Activated CD4-positive, alpha-beta T cell treated with anti-CD3 and anti-CD28 coated beads, Interleukin-2, amount 10 ng/mL, durations not matched to agents 24 days and 14 days (primary cell): ENCODE results near the gene KIF2A. TPM values are rescaled to one million over a fixed set of nuclear protein-coding genes. Genes with fewer than 3 reads are reported as not detected.

Experiments used
- DNase-seq: peaks from one replicate; pipeline ENCODE4 v3.0.0; 2022
- H3K27ac Mint-ChIP-seq: one replicate; pipeline ENCODE4 v1.8.0; 2022; ENCODE audit warnings: mild to moderate bottlenecking, mixed read lengths
- H3K27me3 Mint-ChIP-seq: one replicate; pipeline ENCODE4 v1.8.0; 2022; ENCODE audit warnings: mixed read lengths
- H3K36me3 Mint-ChIP-seq: one replicate; pipeline ENCODE4 v1.8.0; 2022; ENCODE audit warnings: low read depth, mild to moderate bottlenecking, mixed read lengths
- H3K4me1 Mint-ChIP-seq: one replicate; pipeline ENCODE4 v1.8.0; 2021; ENCODE audit warnings: mixed read lengths
- H3K4me3 Mint-ChIP-seq: one replicate; pipeline ENCODE4 v1.8.0; 2022; ENCODE audit warnings: mild to moderate bottlenecking, moderate library complexity, mixed read lengths
- H3K9me3 Mint-ChIP-seq: one replicate; pipeline ENCODE4 v1.8.0; 2021; ENCODE audit warnings: mixed read lengths
- intact Hi-C: fragments of 100-400 bp; cut with micrococcal nuclease; formaldehyde crosslinking; loops from one replicate; pipeline ENCODE4 v1.15.1; 2023
- total RNA-seq: library from RNA; stranded (reverse); gene quantifications from 2 replicates; pipeline ENCODE4 v1.2.3, GENCODE V29; 2022

Gene KIF2A
- total RNA-seq, 1 donor from 2014 or later: 238 TPM

DNA sequence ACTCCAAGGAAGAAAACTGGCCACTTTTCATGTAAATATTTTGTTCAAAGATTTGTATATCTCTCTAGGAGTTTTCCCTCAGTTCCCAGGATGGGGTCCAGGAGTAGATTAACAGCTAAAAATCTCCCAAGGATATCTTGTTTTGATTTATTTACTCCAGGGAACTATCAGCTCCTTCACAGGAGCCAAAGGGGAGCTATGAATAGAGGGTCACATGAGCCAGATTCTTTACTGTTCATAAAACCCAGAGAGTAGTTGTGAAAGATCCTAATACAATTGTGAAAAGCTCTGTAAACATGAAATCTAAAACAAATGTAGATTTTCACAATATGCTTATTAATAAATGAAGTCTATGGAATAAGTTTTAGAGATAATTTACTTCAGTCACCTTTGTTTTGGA lies 80.8 kb downstream of the KIF2A start:
- Mint-ChIP-seq H3K4me1 (peaks cover 7% of the 10 kb centered on the region), H3K27ac (no peak overlapping the region), H3K9me3 (no peaks in the 10 kb centered on the region), H3K27me3 (no peaks in the 10 kb centered on the region), H3K4me3 (no peak overlapping the region), H3K36me3 (peaks cover 49% of the 10 kb centered on the region)
- DNase-seq: no peak
- intact Hi-C loops: no loop called here

DNA sequence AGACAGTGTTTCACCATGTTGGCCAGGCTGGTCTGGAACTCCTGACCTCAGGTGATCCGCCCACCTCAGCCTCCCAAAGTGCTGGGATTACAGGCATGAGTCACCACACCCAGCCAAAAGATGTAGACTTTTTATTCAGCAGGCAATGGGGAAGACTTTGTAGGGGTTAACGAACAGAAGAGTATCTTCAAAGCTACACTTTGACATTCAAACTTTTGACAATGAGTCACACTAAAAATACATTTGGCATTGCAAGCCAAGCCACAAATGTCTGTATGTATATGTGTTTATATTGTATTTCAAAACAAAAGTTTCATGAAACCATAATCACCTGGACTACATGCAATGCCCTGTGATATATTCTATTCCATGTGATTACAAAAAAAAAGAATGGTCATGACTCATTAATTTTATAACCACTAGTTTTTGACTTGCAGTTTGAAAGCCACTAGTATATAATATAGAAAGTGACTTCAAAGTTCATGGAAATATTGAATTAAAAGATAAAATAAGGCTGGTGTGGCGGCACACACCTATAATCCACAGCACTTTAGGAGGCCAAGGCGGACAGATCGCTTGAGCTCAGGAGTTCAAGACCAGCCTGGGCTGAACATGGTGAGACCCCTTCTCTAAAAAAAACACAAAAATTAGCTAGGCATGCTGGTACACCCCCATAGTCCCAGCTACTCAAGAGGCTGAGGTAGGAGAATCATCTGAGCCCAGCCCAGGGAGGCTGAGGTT lies 89.4 kb downstream of the KIF2A start:
- Mint-ChIP-seq H3K9me3 (no peaks in the 10 kb centered on the region), H3K36me3 (peaks cover 76% of the 10 kb centered on the region), H3K27me3 (no peaks in the 10 kb centered on the region), H3K4me3 (no peak overlapping the region), H3K27ac (peak overlapping the region; percentile 86), H3K4me1 (peaks cover 28% of the 10 kb centered on the region)
- DNase-seq: no peak
- intact Hi-C loops: loop anchor here (1.0 to 2.0 kb wide), 2 partner anchors 8 to 111 kb away; partner anchors contain the start of gene DIMT1

DNA sequence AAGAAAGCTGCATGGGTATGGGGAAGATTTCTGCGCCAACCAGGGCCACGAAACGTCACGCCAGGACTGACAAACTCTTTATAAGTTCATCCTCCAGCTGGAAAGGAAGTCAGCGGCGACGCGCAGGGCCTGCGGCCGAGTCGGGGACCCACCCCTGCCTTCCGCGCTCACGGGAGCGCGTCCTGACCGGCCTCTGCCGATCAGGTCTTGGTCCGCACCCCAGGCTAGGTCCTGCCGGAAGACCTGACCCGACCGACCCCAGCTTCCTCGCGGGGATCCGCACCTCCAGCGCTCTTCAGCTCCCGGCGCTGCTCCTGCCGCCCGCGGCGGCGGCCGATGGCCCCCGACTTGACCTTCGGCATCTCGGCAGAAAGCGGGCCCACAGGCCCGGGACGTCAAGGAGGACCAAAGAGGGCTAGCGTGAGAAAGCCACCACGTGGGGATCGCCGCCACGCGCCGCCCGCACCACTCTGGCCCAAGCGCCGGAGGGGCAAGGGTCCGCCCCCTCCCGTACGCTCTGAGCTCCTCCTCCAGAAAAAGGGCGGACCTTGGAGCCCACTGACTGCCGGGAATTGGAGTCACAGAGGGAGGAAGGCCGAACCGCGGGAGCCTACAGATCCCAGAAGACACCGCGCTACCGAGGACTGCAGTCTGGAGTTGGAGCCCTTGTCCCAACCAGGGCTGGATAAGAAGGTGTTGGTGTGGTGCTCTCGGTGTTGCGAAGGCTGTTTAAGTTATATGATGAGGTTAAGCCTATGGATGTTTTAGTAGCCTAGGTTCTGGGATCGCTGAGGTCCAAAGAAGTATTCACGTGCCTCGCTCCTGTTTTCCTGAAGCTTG lies 97.6 kb downstream of the KIF2A start, which contains the start of gene DIMT1:
Gene DIMT1, minus strand, starts transcription at position 495 of the 840 bp plus-strand sequence. Its CDS starts 133 bp downstream, at position 362.
- H3K9me3 Mint-ChIP-seq: no peaks in the 10 kb centered on the region
- H3K4me1 Mint-ChIP-seq: peaks cover 31% of the 10 kb centered on the region
- no peaks in the 10 kb centered on the region for H3K27me3 Mint-ChIP-seq
- H3K27ac Mint-ChIP-seq: peak within 1 kb of the TSS; percentile 91
- intact Hi-C loops: loop anchor here (1.0 to 5.0 kb wide), 5 partner anchors 8 to 181 kb away; partner anchors contain the start of gene IPO11
- H3K36me3 Mint-ChIP-seq: peaks cover 30% of the 10 kb centered on the region
- DNase-seq: peak; percentile 98
- H3K4me3 Mint-ChIP-seq: peak within 1 kb of the TSS; percentile 90

DNA sequence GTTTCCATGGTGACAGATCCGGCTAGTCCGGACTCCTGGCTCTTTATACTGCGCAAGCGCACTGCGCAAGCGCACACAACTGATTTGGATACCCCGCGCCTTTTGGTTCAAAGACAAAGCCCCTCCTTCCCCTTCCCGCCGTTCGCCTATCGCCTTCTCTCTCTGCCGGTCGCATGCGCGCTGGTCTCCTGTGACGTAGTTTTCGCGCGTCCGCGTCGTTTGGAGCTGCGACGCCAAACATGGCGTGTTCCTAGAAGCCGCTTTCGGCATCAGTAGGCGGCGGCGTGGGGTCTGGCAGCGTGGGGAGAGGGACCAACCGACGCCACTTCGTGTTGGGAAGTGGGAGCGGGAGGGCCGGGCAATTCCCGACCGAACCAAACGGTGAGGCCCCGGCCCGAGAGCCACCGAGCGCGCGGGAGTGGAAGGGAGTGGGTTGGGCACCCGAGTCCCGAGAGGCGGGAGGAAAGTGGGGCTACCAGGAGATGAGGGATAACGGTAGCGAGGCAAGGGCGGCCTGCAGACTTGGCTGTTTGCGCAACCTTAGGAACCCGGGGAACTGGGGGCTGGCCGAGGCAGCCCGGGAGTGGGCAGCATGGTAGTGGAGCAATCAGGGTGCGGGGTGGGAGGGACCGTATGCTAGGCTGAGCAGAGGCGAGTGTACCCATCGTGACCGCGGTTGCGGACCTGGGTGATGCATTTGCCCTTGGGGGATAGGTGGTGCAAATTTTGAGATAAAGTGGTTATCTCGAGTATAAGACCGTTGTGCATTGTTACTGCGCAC lies 106.7 kb downstream of the KIF2A start, which contains the start of gene IPO11:
Gene IPO11, plus strand, starts transcription at position 215 of the 781 bp plus-strand sequence. CDS start 24,517 bp downstream, outside the sequence.
- peaks cover 20% of the 10 kb centered on the region for H3K4me1 Mint-ChIP-seq
- peak within 1 kb of the TSS; percentile 93 for H3K4me3 Mint-ChIP-seq
- peak; percentile 100 for DNase-seq
- peaks cover 3% of the 10 kb centered on the region for H3K36me3 Mint-ChIP-seq
- H3K27me3 Mint-ChIP-seq: peaks cover 9% of the 10 kb centered on the region
- no peaks in the 10 kb centered on the region for H3K9me3 Mint-ChIP-seq
- intact Hi-C loops: loop anchor here (1.0 to 5.0 kb wide), 3 partner anchors 8 to 1467 kb away; partner anchors contain the start of genes ERCC8, NDUFAF2 and ZSWIM6
- H3K27ac Mint-ChIP-seq: peak within 1 kb of the TSS; percentile 95

DNA sequence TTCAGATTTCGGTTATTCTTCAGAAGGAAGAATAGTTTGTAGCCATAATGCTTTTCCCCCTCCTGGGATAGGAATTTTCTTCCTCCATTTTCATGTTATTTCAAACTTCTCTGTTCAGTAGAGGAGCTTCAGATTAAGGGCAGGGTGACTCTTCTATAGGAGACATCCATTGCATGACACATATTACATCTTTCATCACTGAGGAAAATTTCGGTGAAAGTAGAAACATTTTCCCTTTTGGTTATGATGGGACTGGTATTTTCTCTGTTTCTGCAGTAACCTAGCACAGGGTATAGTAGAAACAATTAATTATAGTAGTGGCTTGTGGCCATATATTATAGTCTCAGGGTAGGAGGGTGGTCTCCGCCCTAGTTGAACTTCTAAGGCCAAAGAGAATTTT lies 107.7 kb downstream of the KIF2A start:
- peak overlapping the region; percentile 95 for H3K27ac Mint-ChIP-seq
- intact Hi-C loops: loop anchor here (5.0 kb wide), 1 partner anchor 1081 kb away; the partner anchor contains the start of gene ZSWIM6
- H3K9me3 Mint-ChIP-seq: no peaks in the 10 kb centered on the region

DNA sequence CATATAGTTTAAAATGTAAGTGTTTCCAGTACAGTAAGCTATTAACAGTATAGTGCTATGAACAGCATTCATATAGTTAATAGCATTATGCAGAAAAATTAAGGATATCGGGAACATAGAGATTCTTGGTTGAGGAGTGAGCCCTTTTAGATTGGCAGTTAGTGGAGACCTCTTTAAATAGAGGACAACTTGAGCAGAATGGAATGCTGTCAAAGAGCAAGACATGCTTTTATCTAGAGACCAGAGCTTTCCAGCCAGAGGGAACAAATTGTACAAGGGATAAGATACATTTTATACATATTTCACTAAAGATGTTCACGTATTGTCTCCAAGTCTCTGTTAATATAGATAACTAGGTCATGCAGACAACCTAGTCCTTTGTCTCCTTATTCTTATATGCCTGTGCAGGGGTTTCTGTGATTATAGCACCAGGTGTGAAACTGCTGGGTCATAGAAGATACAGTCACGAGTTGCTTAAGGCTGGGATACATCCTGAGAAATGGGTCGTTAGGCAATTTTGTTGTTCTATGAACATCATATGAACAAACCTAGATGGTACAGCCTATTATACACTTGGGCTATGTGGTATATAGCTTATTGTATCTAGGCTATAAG lies 112.6 kb downstream of the KIF2A start:
- Mint-ChIP-seq H3K4me3 (no peak overlapping the region), H3K36me3 (peaks cover 2% of the 10 kb centered on the region), H3K27me3 (no peaks in the 10 kb centered on the region), H3K27ac (no peak overlapping the region), H3K4me1 (peaks cover 12% of the 10 kb centered on the region), H3K9me3 (no peaks in the 10 kb centered on the region)
- DNase-seq: no peak
- intact Hi-C loops: no loop called here

More for the DNA sequence above, 107.7 kb downstream of the KIF2A start:
- Mint-ChIP-seq H3K4me3 (peak overlapping the region; percentile 93), H3K4me1 (peaks cover 20% of the 10 kb centered on the region), H3K27me3 (peaks cover 9% of the 10 kb centered on the region), H3K36me3 (peaks cover 3% of the 10 kb centered on the region)
- DNase-seq: no peak

DNA sequence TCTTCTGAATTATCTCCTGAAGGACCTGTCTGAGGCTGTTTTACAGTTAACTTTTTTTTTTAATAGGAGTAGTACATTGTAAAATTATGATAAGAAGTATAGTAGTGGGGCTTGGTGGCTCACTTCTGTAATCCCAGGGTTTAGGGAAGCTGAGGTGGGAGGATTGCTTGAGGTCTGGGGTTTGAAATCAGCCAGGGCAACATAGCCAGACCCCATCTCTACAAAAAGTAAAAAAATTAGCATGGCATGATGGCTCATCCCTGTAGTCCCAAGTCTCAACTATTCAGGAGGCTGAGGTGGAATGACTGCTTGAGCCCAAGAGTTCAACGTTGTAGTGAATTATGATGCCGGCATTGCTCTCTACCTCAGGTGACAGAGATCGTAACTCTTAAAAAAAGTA lies 113.6 kb downstream of the KIF2A start:
- DNase-seq: no peak
- no peak overlapping the region for H3K4me3 Mint-ChIP-seq
- no peak overlapping the region for H3K27ac Mint-ChIP-seq
- intact Hi-C loops: no loop called here
- peaks cover 2% of the 10 kb centered on the region for H3K36me3 Mint-ChIP-seq
- H3K9me3 Mint-ChIP-seq: no peaks in the 10 kb centered on the region
- no peaks in the 10 kb centered on the region for H3K27me3 Mint-ChIP-seq
- H3K4me1 Mint-ChIP-seq: peaks cover 4% of the 10 kb centered on the region

DNA sequence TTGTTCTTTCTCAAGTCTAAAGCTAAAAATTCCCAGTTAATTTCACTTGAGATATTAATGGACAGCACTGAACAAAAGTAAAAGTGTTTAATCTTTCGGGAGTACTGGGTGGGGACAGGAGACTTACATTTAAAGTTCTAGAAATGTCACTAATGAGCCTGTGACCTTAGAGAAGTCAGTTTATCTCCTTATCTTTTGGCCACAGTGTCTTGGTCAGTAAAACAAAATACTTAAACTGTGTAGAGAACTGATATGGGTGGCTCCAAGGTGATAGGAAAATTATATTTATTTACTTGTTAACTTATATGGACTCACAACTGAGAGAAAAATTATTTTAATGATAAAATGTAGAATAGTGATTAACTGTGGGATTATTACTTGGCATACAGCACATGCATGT lies 115.4 kb downstream of the KIF2A start:
- intact Hi-C loops: no loop called here
- Mint-ChIP-seq H3K4me3 (no peak overlapping the region), H3K36me3 (peaks cover 2% of the 10 kb centered on the region), H3K27ac (no peak overlapping the region), H3K4me1 (peaks cover 3% of the 10 kb centered on the region), H3K9me3 (no peaks in the 10 kb centered on the region), H3K27me3 (no peaks in the 10 kb centered on the region)
- DNase-seq: no peak

DNA sequence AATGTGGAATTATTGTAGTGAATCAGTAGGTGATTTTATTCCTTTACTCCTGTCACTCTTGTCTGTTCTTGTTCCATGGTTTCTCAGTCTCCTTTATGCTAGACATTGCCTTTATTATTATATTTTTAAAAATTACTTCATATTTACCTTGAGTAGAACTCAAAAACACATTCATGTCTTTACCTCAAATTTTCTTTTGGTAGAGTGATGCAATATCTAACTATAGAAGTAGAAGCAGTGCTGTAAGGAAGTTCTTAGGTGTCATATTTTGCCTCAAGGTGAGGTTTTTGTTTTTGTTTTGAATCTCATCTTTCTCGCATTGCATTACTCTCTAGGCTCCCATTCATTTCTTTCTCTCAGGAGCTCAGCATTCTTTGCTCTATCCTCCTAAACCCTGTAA lies 118.8 kb downstream of the KIF2A start:
- Mint-ChIP-seq H3K27me3 (no peaks in the 10 kb centered on the region), H3K27ac (no peak overlapping the region), H3K9me3 (no peaks in the 10 kb centered on the region), H3K4me3 (no peak overlapping the region), H3K4me1 (peaks cover 3% of the 10 kb centered on the region), H3K36me3 (no peaks in the 10 kb centered on the region)
- DNase-seq: no peak
- intact Hi-C loops: no loop called here

DNA sequence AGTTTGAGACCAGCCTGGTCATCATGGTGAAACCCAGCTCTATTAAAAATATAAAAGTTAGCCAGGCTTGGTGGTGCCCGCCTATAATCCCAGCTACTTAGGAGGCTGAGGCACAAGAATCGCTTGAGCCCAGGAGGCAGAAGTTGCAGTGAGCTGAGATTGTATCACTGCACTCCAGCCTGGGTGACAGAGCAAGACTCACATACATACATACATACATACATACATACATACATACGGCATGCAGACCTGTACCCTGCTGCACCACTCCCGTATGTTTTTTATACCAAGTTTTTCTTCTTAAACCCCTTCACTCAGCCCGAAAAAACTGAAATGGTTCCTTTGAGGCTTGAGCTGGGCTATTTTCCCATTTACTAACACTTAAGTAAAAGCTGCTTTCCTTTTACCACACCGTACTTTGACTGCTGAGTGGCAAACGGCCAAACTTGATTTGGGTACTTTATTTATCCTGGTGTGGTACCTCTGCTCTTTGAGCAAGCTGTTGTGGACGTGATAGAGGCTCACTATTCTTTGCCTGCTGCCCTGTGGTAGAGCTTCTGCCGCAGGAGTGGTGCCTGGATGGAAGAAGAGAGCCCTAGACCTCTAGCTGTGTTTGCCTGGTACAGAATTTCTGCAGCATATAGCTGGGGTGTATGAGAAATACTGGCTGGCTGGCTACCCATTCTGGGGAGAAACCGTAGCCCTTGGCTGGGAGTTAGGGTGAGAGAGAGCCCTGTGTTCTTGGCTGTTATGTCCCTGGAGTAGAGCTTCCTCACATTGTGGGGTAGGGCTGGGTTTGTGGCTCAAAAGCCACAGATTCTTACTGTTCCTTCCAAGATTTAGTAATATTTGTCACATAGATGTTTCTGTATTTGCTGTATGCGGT lies 126.0 kb downstream of the KIF2A start:
- no peaks in the 10 kb centered on the region for H3K9me3 Mint-ChIP-seq
- peaks cover 6% of the 10 kb centered on the region for H3K4me1 Mint-ChIP-seq
- no peak for DNase-seq
- intact Hi-C loops: no loop called here
- H3K4me3 Mint-ChIP-seq: no peak overlapping the region
- H3K27me3 Mint-ChIP-seq: no peaks in the 10 kb centered on the region
- H3K36me3 Mint-ChIP-seq: peaks cover 2% of the 10 kb centered on the region
- H3K27ac Mint-ChIP-seq: no peak overlapping the region

DNA sequence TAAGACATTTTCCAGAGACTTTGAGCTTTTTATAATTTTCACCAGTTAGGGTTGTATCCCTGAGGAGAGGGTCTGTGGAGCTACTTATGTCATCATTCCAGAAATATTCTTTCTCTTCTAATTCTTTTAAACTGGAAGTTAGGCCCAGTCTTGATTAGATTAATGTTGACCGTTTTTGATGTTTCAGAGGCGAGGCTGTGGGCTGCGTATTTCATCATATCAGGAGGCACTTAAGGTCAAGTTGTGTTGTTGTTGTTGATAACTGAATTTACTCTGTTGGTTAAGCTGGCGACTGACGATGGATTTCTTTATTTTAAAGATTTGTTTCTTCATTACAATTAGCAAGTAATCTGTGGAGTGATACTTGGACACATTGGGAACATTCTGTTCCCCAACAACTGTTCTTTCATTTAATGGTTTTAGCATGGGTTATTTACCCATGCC lies 126.6 kb downstream of the KIF2A start:
- Mint-ChIP-seq H3K4me1 (peaks cover 6% of the 10 kb centered on the region), H3K27me3 (no peaks in the 10 kb centered on the region), H3K27ac (no peak overlapping the region)

More for the DNA sequence above, 126.6 kb downstream of the KIF2A start:
- intact Hi-C loops: no loop called here
- H3K9me3 Mint-ChIP-seq: no peaks in the 10 kb centered on the region
- peaks cover 3% of the 10 kb centered on the region for H3K36me3 Mint-ChIP-seq
- H3K4me3 Mint-ChIP-seq: no peak overlapping the region
- DNase-seq: no peak
